COLO668 (cell line): ENCODE results near the gene PCDHGB7.
"Not testable (repeated sequence)": the region's sequence is repeated elsewhere in the genome, so short reads cannot be mapped to it uniquely, and the experiment has no call there.

Experiments used
- DNase-seq: peaks from one replicate; lab custom pipeline; 2025; ENCODE audit not compliant: unreplicated experiment; lab: John Stamatoyannopoulos, UW

Gene PCDHGB7

DNA sequence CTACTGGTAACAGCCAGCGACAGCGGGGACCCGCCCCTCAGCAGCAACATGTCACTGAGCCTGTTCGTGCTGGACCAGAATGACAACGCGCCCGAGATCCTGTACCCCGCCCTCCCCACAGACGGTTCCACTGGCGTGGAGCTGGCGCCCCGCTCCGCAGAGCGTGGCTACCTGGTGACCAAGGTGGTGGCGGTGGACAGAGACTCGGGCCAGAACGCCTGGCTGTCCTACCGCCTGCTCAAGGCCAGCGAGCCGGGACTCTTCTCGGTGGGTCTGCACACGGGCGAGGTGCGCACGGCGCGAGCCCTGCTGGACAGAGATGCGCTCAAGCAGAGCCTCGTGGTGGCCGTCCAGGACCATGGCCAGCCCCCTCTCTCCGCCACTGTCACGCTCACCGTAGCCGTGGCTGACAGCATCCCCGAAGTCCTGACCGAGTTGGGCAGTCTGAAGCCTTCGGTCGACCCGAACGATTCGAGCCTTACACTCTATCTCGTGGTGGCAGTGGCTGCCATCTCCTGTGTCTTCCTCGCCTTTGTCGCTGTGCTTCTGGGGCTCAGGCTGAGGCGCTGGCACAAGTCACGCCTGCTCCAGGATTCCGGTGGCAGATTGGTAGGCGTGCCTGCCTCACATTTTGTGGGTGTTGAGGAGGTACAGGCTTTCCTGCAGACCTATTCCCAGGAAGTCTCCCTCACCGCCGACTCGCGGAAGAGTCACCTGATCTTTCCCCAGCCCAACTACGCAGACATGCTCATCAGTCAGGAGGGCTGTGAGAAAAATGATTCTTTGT lies 22.9 kb upstream of the PCDHGB7 start:
- DNase-seq = not testable (repeated sequence)

DNA sequence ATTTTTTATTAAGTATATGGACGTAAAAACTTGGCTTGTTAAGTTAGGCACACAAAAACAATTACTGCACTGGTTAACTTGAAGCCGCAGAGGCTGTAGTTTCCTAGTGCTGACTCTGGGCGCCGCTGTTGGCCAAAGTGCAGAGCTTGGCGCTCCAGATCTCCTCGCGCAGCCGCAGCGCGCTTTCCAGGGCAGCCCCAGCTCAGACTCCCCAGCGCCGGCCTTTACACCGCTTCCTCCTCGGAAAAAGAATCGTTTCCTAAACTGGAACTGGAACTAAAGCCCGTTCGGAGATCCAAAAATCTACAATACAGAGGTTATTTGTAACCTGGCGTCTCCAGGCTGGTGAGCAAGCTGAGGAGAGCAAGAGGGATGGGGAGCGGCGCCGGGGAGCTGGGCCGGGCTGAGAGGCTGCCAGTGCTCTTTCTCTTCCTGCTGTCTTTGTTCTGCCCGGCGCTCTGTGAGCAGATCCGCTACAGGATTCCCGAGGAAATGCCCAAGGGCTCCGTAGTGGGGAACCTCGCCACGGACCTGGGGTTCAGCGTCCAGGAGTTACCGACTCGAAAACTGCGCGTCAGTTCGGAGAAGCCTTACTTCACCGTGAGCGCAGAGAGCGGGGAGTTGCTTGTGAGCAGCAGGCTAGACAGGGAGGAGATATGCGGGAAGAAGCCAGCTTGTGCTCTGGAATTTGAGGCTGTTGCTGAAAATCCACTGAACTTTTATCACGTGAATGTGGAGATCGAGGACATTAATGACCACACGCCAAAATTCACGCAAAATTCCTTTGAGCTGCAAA lies 19.5 kb upstream of the PCDHGB7 start, which contains the start of gene PCDHGB5:
Gene PCDHGB5 (plus strand): TSS at position 192 of the 796 bp plus-strand sequence. CDS start 181 bp downstream, at position 373.
- not testable (repeated sequence) for DNase-seq

DNA sequence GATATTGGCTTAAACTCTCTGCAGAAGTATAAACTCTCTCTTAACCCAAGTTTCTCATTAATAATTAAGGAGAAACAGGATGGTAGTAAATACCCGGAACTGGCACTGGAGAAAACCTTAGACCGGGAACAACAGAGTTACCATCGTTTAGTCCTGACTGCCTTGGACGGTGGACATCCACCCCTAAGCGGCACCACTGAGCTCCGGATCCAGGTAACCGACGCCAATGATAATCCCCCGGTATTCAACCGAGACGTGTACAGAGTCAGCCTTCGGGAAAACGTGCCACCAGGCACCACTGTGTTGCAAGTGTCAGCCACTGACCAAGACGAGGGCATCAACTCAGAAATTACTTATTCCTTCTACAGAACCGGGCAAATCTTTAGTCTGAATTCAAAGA lies 18.9 kb upstream of the PCDHGB7 start:
- DNase-seq = no peak

DNA sequence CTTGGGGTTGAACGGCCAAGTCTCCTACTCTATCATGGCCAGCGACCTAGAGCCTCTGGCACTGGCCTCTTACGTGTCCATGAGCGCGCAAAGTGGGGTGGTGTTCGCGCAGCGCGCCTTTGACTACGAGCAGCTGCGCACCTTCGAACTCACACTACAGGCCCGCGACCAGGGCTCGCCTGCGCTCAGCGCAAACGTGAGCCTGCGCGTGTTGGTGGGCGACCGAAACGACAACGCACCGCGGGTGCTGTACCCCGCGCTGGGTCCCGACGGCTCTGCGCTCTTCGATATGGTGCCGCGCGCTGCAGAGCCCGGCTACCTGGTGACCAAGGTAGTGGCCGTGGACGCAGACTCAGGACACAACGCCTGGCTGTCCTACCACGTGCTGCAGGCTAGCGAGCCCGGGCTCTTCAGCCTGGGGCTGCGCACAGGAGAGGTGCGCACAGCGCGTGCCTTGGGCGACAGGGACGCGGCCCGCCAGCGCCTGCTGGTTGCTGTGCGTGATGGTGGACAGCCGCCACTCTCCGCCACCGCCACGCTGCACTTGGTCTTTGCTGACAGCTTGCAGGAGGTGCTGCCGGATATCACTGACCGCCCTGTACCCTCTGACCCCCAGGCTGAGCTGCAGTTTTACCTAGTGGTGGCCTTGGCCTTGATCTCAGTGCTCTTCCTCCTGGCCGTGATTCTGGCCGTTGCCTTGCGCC lies 17.8 kb upstream of the PCDHGB7 start:
- DNase-seq = no peak

DNA sequence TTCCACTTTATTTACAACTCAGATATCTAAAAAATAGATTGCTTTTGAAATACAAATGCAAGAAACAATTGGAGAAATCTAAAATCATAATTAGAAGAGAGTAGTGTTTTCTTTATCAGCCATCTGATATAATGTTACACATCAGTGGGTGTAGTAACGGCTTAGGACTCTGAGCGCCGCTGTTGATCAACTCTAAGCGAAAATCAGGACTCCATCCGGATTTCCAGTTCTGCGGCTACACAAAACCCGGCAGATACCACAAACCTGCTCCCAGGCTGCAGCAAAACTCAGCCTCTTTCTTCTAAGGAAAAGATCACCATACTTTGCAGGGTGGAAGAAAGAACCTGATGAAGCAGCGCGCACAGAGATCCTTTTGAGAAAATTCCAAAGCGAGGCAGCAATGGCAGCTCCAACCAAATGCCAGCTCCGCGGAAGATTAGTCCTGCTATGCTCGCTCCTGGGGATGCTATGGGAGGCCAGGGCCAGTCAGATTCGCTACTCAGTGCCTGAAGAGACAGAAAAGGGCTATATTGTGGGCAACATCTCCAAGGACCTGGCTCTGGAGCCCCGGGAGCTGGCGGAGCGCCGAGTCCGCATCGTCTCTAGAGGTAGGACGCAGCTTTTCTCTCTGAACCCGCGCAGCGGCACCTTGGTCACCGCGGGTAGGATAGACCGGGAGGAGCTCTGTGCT lies 14.8 kb upstream of the PCDHGB7 start, which contains the start of gene PCDHGA9:
Gene PCDHGA9 (plus strand): TSS at position 226 of the 691 bp plus-strand sequence. CDS start 175 bp downstream, at position 401.
- no peak for DNase-seq

DNA sequence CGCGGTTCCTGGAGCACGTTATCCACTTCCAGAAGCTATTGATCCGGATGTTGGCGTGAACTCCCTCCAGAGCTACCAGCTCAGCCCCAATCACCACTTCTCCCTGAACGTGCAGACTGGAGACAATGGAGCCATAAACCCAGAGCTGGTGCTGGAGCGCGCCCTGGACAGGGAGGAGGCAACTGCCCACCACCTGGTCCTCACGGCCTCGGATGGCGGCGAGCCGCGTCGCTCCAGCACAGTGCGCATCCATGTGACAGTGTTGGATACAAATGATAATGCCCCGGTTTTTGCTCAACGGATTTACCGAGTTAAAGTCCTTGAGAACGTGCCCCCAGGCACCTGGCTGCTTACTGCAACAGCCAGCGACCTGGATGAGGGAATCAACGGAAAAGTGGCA lies 14.1 kb upstream of the PCDHGB7 start:
- no peak for DNase-seq

DNA sequence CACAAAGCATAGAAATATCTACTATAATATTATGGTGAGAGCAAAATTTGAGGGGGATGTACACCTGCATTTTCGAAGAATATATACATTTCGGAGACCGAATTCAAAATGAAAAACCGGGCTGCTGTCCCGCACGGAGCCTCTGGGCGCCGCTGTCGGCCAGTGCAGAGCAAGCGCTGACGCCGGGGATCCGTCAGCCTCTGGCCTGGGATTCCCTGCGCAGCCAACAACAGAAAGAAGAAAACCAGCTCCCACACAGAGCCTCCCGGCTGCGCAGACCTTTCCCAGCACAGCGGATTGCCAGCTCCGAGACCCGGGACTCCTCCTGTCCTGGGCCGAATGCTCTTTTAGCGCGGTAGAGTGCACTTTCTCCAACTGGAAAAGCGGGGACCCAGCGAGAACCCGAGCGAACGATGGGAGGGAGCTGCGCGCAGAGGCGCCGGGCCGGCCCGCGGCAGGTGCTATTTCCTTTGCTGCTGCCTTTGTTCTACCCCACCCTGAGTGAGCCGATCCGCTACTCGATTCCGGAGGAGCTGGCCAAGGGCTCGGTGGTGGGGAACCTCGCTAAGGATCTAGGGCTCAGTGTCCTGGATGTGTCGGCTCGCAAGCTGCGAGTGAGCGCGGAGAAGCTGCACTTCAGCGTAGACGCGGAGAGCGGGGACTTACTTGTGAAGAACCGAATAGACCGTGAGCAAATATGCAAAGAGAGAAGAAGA lies 9.5 kb upstream of the PCDHGB7 start, which contains the start of gene PCDHGB6:
Gene PCDHGB6 (plus strand): TSS at position 232 of the 716 bp plus-strand sequence. CDS start 182 bp downstream, at position 414.
- DNase-seq = not testable (repeated sequence)

DNA sequence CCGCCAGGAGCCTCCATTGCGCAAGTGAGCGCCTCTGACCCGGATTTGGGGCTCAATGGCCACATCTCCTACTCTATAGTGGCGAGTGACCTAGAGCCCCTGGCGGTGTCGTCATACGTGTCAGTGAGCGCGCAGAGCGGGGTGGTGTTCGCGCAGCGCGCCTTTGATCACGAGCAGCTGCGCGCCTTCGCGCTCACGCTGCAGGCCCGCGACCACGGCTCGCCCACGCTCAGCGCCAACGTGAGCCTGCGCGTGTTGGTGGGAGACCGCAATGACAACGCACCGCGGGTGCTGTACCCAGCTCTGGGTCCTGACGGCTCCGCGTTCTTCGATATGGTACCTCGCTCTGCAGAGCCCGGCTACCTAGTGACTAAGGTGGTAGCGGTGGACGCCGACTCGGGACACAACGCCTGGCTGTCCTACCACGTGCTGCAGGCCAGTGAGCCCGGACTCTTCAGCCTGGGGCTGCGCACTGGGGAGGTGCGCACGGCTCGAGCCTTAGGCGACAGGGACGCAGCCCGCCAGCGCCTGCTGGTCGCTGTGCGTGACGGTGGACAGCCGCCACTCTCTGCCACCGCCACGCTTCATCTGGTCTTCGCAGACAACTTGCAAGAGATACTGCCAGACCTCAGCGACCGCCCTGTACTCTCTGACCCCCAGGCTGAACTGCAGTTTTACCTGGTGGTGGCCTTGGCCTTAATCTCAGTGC lies 7.7 kb upstream of the PCDHGB7 start:
- DNase-seq = no peak

DNA sequence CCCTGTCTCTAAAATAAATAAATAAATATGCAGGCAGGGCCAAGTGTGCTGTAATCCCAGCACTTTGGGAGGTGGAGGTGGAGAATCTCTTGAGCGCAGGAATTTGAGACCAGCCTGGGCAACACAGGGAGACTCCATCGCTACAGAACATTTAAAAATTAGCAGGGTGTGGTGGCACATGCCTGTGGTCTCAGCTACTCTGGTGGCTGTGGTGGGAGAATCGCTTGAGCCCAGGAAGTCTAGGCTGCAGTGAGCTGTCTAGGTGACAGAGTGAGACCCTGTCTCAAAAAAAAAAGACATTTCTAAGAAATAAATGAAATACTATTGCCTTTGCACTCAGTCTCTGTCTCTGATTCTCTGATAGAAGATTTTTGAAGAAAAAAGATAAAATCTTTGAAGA lies 5.9 kb upstream of the PCDHGB7 start:
- no peak for DNase-seq

DNA sequence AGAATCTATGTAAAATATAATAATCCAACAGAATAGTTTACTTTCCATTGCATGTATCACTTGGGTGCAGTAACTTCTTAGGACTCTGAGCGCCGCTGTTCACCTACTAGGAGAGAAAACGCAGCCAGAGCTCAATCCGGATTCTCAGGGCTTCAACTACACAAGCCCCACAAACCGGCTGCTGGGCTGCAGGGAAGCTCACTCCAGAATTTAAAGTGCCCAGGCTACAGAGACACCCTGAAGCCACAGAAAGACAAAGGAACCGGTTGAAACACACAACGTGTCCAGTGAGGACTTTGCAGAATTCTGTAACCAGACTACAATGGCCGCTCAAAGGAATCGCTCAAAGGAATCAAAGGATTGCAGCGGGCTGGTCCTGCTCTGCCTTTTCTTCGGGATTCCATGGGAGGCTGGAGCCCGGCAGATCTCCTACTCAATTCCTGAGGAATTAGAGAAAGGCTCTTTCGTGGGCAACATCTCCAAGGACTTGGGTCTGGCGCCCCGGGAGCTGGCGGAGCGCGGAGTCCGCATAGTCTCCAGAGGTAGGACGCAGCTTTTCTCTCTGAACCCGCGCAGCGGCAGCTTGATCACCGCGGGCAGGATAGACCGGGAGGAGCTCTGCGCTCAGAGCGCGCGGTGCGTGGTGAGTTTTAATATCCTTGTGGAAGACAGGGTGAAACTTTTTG lies 4.5 kb upstream of the PCDHGB7 start, which contains the start of gene PCDHGA10:
Gene PCDHGA10 (plus strand): TSS at position 134 of the 686 bp plus-strand sequence. CDS start 189 bp downstream, at position 323.
- DNase-seq = peak; percentile 60

DNA sequence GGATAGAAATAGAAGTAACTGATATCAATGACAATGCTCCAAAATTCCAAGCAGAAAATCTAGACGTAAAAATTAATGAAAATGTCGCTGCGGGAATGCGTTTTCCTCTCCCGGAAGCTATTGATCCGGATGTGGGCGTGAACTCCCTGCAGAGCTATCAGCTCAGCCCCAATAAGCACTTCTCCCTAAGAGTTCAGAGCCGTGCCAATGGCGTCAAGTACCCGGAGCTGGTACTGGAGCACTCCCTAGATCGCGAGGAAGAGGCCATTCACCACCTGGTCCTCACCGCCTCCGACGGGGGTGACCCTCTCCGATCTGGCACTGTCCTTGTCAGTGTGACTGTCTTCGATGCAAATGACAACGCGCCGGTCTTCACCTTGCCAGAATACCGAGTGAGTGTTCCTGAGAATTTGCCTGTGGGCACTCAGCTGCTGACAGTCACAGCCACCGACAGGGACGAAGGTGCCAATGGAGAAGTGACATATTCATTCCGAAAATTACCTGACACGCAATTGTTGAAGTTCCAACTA lies 3.9 kb upstream of the PCDHGB7 start:
- peak; percentile 29 for DNase-seq

DNA sequence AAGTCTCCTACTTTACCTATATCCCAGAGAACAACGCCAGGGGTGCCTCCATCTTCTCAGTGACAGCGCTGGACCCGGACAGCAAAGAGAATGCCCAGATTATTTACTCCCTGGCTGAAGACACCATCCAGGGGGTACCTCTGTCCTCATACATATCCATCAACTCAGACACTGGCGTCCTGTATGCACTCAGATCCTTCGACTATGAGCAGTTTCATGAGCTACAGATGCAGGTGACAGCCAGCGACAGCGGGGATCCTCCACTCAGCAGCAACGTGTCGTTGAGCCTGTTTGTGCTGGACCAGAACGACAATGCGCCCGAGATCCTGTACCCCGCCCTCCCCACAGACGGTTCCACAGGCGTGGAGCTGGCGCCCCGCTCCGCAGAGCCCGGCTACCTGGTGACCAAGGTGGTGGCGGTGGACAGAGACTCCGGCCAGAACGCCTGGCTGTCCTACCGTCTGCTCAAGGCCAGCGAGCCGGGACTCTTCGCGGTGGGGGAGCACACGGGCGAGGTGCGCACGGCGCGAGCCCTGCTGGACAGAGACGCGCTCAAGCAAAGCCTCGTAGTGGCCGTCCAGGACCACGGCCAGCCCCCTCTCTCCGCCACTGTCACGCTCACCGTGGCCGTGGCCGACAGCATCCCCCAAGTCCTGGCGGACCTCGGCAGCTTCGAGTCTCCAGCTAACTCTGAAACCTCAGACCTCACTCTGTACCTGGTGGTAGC lies 2.8 kb upstream of the PCDHGB7 start:
- not testable (repeated sequence) for DNase-seq

DNA sequence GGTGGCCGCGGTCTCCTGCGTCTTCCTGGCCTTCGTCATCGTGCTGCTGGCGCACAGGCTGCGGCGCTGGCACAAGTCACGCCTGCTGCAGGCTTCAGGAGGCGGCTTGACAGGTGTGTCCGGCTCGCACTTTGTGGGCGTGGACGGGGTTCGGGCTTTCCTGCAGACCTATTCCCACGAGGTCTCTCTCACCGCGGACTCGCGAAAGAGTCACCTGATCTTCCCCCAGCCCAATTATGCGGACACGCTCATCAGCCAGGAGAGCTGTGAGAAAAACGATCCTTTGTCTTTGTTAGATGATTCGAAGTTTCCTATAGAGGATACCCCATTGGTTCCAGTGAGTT lies 2.2 kb upstream of the PCDHGB7 start:
- DNase-seq = not testable (repeated sequence)

DNA sequence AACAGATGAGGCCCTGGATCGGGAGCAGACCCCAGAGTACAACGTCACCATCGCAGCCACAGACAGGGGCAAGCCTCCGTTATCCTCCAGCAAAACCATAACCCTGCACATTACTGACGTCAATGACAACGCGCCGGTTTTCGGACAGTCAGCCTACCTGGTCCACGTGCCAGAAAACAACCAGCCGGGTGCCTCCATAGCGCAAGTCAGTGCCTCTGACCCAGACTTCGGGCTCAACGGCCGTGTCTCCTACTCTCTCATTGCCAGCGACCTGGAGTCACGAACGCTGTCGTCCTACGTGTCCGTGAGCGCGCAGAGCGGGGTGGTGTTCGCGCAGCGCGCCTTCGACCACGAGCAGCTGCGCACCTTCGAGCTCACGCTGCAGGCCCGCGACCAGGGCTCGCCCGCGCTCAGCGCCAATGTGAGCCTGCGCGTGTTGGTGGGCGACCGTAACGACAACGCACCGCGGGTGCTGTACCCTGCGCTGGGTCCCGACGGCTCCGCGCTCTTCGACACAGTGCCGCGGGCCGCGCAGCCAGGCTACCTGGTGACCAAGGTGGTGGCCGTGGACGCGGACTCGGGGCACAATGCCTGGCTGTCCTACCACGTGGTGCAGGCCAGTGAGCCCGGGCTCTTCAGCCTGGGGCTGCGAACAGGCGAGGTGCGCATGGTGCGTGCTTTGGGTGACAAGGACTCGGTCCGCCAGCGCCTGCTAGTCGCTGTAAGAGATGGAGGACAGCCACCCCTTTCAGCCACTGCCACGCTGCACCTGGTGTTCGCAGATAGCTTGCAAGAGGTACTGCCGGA lies 1.8 kb downstream of the PCDHGB7 start:
- no peak for DNase-seq

DNA sequence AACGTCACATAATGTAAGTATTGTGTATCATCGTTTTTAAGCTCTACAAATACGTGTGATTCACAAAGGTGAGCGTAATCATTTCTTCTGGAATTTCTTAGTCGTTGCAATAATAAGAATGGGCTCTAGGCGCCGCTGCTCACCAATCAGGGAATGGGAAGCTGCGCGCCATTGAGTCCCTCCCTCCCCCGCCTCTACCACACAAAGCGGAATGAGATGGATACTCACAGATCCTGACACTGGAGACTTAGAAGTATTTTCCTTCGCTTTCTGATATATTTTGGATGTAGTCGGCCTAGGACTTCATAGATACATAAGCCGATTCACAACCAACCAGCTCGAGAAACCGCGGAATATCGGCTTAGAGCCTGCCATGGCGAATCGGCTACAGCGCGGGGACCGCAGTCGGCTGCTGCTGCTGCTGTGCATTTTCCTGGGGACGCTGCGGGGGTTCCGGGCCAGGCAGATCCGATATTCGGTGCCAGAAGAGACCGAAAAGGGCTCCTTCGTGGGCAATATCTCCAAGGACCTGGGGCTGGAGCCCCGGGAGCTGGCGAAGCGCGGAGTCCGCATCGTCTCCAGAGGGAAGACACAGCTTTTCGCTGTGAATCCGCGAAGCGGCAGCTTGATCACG lies 3.5 kb downstream of the PCDHGB7 start, which contains the start of gene PCDHGA11:
Gene PCDHGA11 (plus strand): TSS at position 197 of the 634 bp plus-strand sequence. CDS start 177 bp downstream, at position 374.
- no peak for DNase-seq

DNA sequence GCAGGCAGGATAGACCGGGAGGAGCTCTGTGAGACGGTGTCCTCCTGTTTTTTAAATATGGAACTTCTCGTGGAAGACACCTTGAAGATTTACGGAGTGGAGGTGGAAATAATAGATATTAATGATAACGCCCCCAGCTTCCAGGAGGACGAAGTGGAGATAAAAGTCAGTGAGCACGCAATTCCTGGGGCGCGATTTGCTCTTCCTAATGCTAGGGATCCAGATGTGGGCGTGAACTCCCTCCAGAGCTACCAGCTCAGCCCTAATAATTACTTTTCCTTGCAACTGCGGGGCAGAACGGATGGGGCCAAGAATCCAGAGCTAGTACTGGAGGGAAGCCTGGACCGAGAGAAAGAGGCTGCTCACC lies 4.0 kb downstream of the PCDHGB7 start:
- no peak for DNase-seq
